ENCODE results near the gene SLC6A19.

DNA sequence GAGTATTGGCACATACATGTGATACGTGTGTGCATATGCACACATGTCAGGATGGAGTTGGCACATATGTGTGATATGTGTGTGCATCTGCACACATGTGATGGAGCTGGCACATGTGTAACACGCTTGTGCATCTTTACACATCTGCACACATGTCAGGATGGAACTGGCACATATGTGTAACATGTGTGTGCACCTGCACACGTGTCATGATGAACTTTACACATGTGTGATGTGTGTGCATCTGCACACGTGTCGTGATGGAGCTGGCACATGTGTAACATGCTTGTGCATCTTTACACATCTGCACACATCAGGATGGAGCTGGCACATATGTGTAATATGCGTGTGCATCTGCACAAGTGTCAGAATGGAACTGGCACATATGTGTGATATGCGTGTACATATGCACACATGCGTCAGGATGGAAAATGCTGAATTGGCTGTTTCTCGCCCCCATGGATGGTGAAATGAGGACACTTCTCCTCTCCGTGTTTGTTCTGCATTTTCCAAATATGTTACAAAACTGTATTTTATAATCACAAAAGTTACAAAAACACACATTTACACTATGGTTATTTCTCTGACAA, 16.3 kb upstream of the SLC6A19 start:
- TF ChIP-seq, protein P1, sequence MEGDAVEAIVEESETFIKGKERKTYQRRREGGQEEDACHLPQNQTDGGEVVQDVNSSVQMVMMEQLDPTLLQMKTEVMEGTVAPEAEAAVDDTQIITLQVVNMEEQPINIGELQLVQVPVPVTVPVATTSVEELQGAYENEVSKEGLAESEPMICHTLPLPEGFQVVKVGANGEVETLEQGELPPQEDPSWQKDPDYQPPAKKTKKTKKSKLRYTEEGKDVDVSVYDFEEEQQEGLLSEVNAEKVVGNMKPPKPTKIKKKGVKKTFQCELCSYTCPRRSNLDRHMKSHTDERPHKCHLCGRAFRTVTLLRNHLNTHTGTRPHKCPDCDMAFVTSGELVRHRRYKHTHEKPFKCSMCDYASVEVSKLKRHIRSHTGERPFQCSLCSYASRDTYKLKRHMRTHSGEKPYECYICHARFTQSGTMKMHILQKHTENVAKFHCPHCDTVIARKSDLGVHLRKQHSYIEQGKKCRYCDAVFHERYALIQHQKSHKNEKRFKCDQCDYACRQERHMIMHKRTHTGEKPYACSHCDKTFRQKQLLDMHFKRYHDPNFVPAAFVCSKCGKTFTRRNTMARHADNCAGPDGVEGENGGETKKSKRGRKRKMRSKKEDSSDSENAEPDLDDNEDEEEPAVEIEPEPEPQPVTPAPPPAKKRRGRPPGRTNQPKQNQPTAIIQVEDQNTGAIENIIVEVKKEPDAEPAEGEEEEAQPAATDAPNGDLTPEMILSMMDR (IDR thresholded peaks at IDR 0.05) = no peak
- TF ChIP-seq EZH2phosphoT487 (IDR thresholded peaks at IDR 0.05) = no peak

Data from neural progenitor cell (in vitro differentiated cells).